ENCODE measurements around the gene ATP8A1. TPM values are rescaled to one million over a fixed set of nuclear protein-coding genes. Genes with fewer than 3 reads are reported as not detected.

Gene ATP8A1
- total RNA-seq, 1 experiment from 2014 or later = 0.19 TPM

GRCh38 chr4:42586775-42587174 is 70.1 kb downstream of the ATP8A1 start:
- Mint-ChIP-seq H3K27me3 (ENCODE audit: insufficient read depth, unreplicated experiment) (no peaks in the 10 kb centered on the region), H3K9me3 (ENCODE audit: unreplicated experiment) (no peaks in the 10 kb centered on the region), H3K36me3 (ENCODE audit: insufficient read depth, unreplicated experiment) (no peaks in the 10 kb centered on the region), H3K27ac (ENCODE audit: low read depth, unreplicated experiment) (no peak overlapping the region), H3K4me3 (ENCODE audit: unreplicated experiment) (no peak overlapping the region), H3K4me1 (ENCODE audit: insufficient read depth, unreplicated experiment) (no peaks in the 10 kb centered on the region)
- CTCF ChIA-PET = interaction anchor here (0.7 to 0.8 kb wide), 2 partner anchors 12 to 15 kb away, joined by 3 read pairs; no protein-coding TSS in a partner anchor
- TF ChIP-seq CTCF (IDR thresholded peaks at IDR 0.05; ENCODE audit: unreplicated experiment) = no peak
- DNase-seq (ENCODE audit: unreplicated experiment) = no peak
- POLR2A ChIA-PET = no interaction called here
- intact Hi-C loops (cut with micrococcal nuclease) = no loop called here
- no TSS peak for BruUV-seq (replicated peaks)

DNA sequence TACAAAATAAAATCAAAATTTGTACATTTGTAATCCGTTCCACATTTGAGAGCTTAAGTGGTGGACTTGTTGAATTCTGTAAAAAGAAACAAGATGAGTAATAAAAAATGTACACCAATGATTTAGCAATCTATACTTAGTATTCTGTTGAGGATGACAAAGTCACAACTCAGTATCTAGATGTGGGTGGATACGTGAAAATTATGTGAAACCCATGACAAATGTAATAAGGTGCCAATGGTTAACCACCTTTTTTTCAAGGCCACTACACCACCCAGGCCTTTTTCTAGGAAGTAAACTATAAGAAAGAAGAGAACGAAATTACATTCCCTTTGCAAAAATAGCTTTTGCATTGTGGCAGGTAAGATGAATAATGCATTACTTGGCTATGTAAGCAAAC is 77.0 kb downstream of the ATP8A1 start:
- Mint-ChIP-seq H3K4me3 (ENCODE audit: unreplicated experiment) (no peak overlapping the region), H3K27me3 (ENCODE audit: insufficient read depth, unreplicated experiment) (no peaks in the 10 kb centered on the region), H3K36me3 (ENCODE audit: insufficient read depth, unreplicated experiment) (no peaks in the 10 kb centered on the region), H3K27ac (ENCODE audit: low read depth, unreplicated experiment) (no peak overlapping the region), H3K9me3 (ENCODE audit: unreplicated experiment) (no peaks in the 10 kb centered on the region), H3K4me1 (ENCODE audit: insufficient read depth, unreplicated experiment) (no peaks in the 10 kb centered on the region)
- intact Hi-C loops (cut with micrococcal nuclease) = no loop called here
- ChIA-PET POLR2A (interaction anchor here (0.6 kb wide), 1 partner anchor 1438 kb away, joined by 4 read pairs; no protein-coding TSS in a partner anchor), CTCF (interaction anchor here (1.0 kb wide), 1 partner anchor 170 kb away, joined by 4 read pairs; no protein-coding TSS in a partner anchor)
- TF ChIP-seq CTCF (IDR thresholded peaks at IDR 0.05; ENCODE audit: unreplicated experiment) = no peak
- no TSS peak for BruUV-seq (replicated peaks)
- no peak for DNase-seq (ENCODE audit: unreplicated experiment)

DNA sequence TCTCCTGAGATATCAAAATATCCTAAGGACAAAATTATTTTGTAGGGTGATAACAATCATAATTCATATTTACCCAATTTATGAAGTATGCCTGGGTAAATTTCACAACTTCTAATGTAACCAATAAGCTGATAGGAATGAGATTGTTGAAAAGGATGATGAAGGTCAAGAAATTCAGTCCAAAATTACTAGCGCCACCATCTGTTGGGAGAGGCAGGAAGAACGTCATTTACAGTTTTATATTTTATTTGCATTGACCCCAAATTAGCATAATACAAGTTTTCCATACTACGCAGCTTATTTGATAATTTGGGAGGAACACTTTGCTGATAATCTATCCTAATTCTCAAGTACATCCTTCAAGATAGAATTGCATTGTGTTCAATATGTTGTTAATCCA is 78.7 kb downstream of the ATP8A1 start:
- ChIA-PET CTCF (interaction anchor here (0.7 kb wide), 1 partner anchor 402 kb away, joined by 3 read pairs; no protein-coding TSS in a partner anchor), POLR2A (no interaction called here)
- no peak for DNase-seq (ENCODE audit: unreplicated experiment)
- H3K27me3 Mint-ChIP-seq (ENCODE audit: insufficient read depth, unreplicated experiment) = no peaks in the 10 kb centered on the region
- H3K4me1 Mint-ChIP-seq (ENCODE audit: insufficient read depth, unreplicated experiment) = no peaks in the 10 kb centered on the region
- H3K4me3 Mint-ChIP-seq (ENCODE audit: unreplicated experiment) = no peak overlapping the region
- no peak overlapping the region for H3K27ac Mint-ChIP-seq (ENCODE audit: low read depth, unreplicated experiment)
- no peaks in the 10 kb centered on the region for H3K36me3 Mint-ChIP-seq (ENCODE audit: insufficient read depth, unreplicated experiment)
- intact Hi-C loops (cut with micrococcal nuclease) = no loop called here
- no peaks in the 10 kb centered on the region for H3K9me3 Mint-ChIP-seq (ENCODE audit: unreplicated experiment)
- no peak for TF ChIP-seq CTCF (IDR thresholded peaks at IDR 0.05; ENCODE audit: unreplicated experiment)
- BruUV-seq (replicated peaks) = no TSS peak

- BruUV-seq (replicated peaks) = no TSS peak
- Mint-ChIP-seq H3K9me3 (ENCODE audit: unreplicated experiment) (no peaks in the 10 kb centered on the region), H3K27ac (ENCODE audit: low read depth, unreplicated experiment) (no peak overlapping the region), H3K4me3 (ENCODE audit: unreplicated experiment) (no peak overlapping the region), H3K27me3 (ENCODE audit: insufficient read depth, unreplicated experiment) (no peaks in the 10 kb centered on the region), H3K36me3 (ENCODE audit: insufficient read depth, unreplicated experiment) (no peaks in the 10 kb centered on the region), H3K4me1 (ENCODE audit: insufficient read depth, unreplicated experiment) (peaks cover 9% of the 10 kb centered on the region)
- no peak for TF ChIP-seq CTCF (IDR thresholded peaks at IDR 0.05; ENCODE audit: unreplicated experiment)
- DNase-seq (ENCODE audit: unreplicated experiment) = no peak
- ChIA-PET POLR2A (interaction anchor here (0.7 kb wide), 1 partner anchor 259 kb away, joined by 4 read pairs; no protein-coding TSS in a partner anchor), CTCF (interaction anchor here (0.6 to 1.6 kb wide), 4 partner anchors 12 to 290 kb away, joined by 3 to 5 read pairs (median 4); no protein-coding TSS in a partner anchor)
- intact Hi-C loops (cut with micrococcal nuclease) = no loop called here
Measured at GRCh38 chr4:42574870-42575430, 82.0 kb downstream of the ATP8A1 start.

Measured in MCF 10A (cell line).